GM10266 (cell line): ENCODE data around the gene MSI1.

Source experiments
- DNase-seq: peaks from one replicate; pipeline ENCODE4 v3.0.0; 2012; ENCODE audit errors: extremely low spot score
- TF ChIP-seq, protein P1 (sequence below): IDR thresholded peaks from 2 replicates; pipeline ENCODE4 v1.5.1; 2012; ENCODE audit warnings: mild to moderate bottlenecking, low read depth; ENCODE audit not compliant: control insufficient read depth, insufficient read depth; ENCODE audit errors: missing control alignments

MSI1 gene

DNA sequence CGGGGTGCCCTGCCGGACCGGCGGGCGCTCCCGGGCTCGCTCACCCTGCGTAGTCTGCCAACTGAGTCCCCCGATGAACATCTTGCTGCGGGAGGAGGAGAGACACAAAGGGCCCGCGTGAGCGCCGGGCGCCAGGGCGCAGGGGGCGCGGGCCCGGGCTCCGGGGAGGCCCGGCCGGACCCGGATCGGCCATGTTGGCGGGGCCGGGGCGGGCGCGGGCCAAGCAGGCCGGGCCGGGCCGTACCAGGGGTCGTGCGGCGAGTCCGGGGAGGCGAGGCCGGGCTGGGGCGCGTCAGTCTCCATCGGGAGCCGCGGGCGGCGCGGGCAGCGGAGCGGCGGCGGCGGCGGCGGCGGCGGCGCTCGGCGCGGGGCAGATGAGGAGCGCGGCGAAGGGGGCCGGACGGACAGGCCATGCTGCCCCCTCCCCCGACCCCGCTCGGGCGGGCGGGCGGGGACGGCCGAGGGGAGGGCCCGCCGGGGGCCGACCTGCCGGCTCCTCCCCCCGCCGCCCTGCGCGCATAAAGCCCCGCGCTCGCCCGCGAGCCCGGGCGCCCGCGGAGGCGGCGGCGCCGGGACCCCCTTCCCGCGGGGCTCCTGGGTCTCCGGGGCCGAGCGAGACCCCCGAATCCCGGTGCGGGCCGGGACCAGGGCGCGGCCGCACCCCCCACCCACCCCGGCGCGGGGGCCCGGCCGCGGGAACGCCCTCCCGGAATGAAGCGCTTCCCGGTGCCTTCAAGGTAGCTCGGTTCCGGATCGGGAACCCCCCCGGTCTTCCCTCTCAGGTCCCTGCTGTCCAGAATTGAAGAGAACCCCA, at the start of gene MSI1:
TSS of gene MSI1 (minus strand) at position 376 of the 814 bp plus-strand sequence. CDS start at position 303, 73 bp downstream.
- DNase-seq = no peak

DNA sequence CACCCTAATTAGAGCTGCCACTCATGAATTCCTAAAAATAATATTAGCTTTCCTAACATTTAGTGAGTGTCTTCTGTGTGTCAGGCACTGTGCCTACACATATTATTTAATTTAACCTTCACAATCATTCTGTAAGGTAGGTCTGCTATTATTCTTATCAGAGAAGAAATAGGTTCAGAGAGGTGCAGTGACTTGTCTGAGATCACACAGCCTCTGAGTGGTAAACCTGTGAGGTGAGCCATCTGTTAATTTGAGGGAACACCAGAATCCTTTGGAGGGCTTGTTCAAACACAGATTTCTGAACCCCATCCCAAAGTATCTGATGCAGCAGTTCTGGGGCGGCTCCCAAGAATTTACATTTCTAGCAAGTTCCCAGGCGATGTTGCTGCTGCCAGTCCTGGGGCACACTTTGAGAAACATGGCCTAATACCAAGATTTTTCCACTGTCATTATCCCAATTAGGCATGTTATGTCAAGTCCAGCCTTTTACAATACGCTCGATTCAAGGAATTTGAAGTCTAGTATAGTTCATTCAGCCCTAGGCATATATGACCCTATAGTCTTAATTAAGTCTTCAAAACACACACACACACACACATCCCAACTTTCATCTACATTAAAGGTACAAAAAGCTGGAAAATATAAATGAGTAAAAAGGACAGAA, 49.1 kb upstream of the MSI1 start:
- TF ChIP-seq, protein P1, sequence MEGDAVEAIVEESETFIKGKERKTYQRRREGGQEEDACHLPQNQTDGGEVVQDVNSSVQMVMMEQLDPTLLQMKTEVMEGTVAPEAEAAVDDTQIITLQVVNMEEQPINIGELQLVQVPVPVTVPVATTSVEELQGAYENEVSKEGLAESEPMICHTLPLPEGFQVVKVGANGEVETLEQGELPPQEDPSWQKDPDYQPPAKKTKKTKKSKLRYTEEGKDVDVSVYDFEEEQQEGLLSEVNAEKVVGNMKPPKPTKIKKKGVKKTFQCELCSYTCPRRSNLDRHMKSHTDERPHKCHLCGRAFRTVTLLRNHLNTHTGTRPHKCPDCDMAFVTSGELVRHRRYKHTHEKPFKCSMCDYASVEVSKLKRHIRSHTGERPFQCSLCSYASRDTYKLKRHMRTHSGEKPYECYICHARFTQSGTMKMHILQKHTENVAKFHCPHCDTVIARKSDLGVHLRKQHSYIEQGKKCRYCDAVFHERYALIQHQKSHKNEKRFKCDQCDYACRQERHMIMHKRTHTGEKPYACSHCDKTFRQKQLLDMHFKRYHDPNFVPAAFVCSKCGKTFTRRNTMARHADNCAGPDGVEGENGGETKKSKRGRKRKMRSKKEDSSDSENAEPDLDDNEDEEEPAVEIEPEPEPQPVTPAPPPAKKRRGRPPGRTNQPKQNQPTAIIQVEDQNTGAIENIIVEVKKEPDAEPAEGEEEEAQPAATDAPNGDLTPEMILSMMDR = no peak
- DNase-seq = no peak

More for the DNA sequence above, at the start of gene MSI1:
- TF ChIP-seq, protein P1 = no peak

DNA sequence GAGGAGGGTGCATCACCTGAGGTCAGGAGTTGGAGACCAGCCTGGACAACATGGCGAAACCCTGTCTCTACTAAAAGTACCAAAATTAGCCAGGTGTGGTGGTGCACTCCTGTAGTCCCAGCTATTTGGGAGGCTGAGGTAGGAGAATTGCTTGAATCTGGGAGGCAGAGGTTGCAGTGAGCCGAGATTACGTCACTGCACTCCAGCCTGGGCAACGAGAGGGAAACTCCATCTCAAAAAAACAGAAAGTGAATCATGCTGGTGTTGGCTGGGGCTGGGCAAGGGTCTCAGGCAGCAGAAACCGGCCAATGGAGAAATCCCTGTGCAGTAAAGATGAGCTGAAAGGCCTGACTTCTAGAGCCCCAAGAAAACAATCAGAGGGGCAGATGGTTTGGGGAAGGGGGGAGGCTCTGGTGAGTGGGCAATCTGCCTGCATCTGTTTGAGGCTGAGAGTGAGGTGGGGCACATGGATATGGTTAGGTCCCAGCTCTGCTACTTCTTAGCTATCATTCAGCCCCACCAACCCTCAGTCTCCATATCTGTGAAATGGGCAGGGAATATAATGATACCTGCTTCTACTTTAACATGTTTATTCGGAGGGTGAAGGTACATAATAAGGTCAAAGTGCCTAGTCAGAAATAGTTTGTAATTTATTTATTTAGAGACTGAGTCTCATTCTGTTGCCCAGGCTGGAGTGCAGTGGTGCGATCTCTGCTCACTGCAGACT, 47.7 kb upstream of the MSI1 start:
- TF ChIP-seq, protein P1 = no peak
- DNase-seq = no peak

DNA sequence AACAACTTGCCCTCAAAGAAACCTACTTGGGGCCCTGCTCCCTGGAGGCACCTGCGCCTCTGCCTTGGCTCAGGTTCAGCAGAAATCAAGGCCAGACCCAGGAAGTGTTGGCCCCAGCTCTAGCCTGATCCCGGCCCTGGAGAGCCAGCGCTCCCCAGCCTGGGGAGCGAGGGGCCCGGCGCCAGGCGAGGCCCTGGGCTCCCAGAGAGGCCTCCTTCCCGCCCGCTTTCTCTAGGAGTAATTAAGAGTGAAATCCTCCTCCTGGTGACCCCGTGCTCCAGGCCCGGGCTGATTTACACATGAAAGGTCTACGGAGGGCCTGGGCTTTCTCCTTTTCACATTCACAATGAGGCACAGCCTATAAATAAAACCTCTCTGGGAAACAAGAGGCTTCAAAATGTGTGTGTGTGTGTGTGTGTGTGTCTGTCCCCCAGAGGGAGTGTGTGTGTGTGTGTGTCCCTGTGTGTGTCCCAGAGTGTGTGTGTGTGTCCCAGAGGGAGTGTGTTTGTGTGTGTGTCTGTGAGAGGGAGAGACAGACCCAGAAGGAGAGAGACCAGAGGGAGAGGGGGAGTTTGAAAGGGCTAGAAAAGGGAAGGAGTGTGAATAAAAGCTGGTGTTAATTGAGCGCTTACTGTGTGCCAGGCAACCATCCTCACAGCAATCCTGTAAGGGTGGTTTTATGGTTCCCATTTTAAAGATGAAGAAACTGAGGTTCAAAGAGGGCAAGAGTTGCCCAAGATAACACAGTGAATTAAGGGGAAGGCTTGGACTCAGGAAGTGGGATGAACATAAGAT, 45.1 kb upstream of the MSI1 start:
- DNase-seq = no peak

DNA sequence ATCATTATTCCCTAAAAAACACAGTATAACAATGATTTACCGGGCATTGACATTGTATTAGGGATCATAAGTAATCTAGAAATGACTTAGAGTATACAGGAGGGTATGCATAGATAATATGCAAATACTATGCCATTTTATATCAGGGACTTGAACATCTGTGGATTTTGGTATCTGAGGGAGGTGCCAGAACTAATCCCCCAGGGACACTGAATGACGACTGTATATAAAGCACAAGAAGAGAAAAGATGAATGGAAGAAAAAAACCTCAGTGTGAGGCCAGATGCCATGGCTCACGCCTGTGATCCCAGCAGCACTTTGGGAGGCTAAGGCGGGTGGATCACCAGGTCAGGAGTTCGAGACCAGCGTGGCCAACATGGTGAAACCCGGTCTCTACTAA, 43.5 kb upstream of the MSI1 start:
- no peak for DNase-seq
- TF ChIP-seq, protein P1 = no peak

More for the DNA sequence above, 45.1 kb upstream of the MSI1 start:
- TF ChIP-seq, protein P1 = no peak

DNA sequence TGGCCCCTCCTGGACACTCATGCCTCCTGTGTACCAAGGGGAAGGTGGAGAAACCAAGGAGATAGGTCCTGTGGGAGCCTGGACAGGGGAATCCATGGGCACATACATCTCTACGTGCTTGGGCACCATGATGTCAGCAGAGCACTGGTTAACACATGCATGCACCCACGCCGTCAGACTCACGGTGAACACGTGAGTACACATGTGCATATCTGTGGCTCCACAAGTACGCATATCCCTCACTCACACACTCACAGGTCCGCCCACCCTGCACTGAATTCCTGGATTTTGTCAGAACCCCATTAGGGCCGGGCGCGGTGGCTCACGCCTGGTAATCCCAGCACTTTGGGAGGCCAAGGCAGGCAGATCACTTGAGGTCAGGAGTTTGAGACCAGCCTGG, 39.8 kb upstream of the MSI1 start:
- DNase-seq = no peak
- TF ChIP-seq, protein P1 = no peak
